Measurements from ENCODE around the gene C1QB.
A peak's percentile ranks its signal among the peaks of the same experiment; 100 is the strongest.

C1QB gene

GRCh38 chr1:22635436-22635835, 17.6 kb upstream of the C1QB start:
- no peak for DNase-seq

- peak in 9 of 14 donors; percentile 10 to 68 (median 50) for DNase-seq
Measured at GRCh38 chr1:22636353-22636752, 16.7 kb upstream of the C1QB start, which contains the start of gene C1QA. Gene C1QA, plus strand, starts transcription at chr1:22636628. Its CDS starts 989 bp downstream, at chr1:22637617.

GRCh38 chr1:22636927-22637326, 16.1 kb upstream of the C1QB start:
- DNase-seq = no peak

GRCh38 chr1:22637907-22638445, 15.1 kb upstream of the C1QB start:
- DNase-seq = no peak

GRCh38 chr1:22638476-22639234, 14.4 kb upstream of the C1QB start:
- no peak for DNase-seq

- DNase-seq = peak in 1 of 14 donors; percentile 40
Measured at GRCh38 chr1:22639286-22639685, 13.8 kb upstream of the C1QB start.

GRCh38 chr1:22641247-22641646, 11.8 kb upstream of the C1QB start:
- no peak for DNase-seq

GRCh38 chr1:22641906-22642636, 11.0 kb upstream of the C1QB start:
- peak in 13 of 14 donors; percentile 3 to 81 (median 55) for DNase-seq

GRCh38 chr1:22643381-22643780, 9.7 kb upstream of the C1QB start, which contains the start of gene C1QC:
Gene C1QC, plus strand, starts transcription at chr1:22643633. Its CDS starts 391 bp downstream, at chr1:22644024.
- DNase-seq = peak in 9 of 14 donors; percentile 16 to 70 (median 36)

GRCh38 chr1:22643928-22644327, 9.1 kb upstream of the C1QB start:
- DNase-seq = no peak

GRCh38 chr1:22645931-22646330, 7.1 kb upstream of the C1QB start:
- no peak for DNase-seq

GRCh38 chr1:22646384-22646783, 6.7 kb upstream of the C1QB start:
- no peak for DNase-seq

- DNase-seq = no peak
Measured at GRCh38 chr1:22650089-22650693, 2.8 kb upstream of the C1QB start.

GRCh38 chr1:22651941-22652856, 837 bp upstream of the C1QB start:
- no peak for DNase-seq

GRCh38 chr1:22654692-22655091, 1.7 kb downstream of the C1QB start:
- DNase-seq = no peak

GRCh38 chr1:22658385-22659163, 5.5 kb downstream of the C1QB start:
- DNase-seq = no peak

GRCh38 chr1:22660716-22661241, 7.7 kb downstream of the C1QB start:
- no peak for DNase-seq

GRCh38 chr1:22661880-22662279, 8.8 kb downstream of the C1QB start:
- no peak for DNase-seq

- peak in 5 of 14 donors; percentile 11 to 54 (median 42) for DNase-seq
Measured at GRCh38 chr1:22662318-22662717, 9.3 kb downstream of the C1QB start.

GRCh38 chr1:22662986-22663408, 10.0 kb downstream of the C1QB start:
- DNase-seq = no peak

- no peak for DNase-seq
Measured at GRCh38 chr1:22665752-22666151, 12.7 kb downstream of the C1QB start.
